ENCODE results near the gene LYZ.

- TF ChIP-seq CTCF (IDR thresholded peaks at IDR 0.05) = no peak
- no peak for TF ChIP-seq POLR2A (IDR thresholded peaks at IDR 0.05)
Observed at GRCh38 chr12:69345077-69345476, 3.1 kb upstream of the LYZ start.

All from body of pancreas (tissue), 4 donors.